Fibroblast of peridontal ligament (primary cell): Measurements from ENCODE around the gene ACOT11.
"Not testable (repeated sequence)": the region's sequence is repeated elsewhere in the genome, so short reads cannot be mapped to it uniquely, and the experiment has no call there.

ENCODE experiments used
- DNase-seq: peaks from one replicate; pipeline ENCODE4 v3.0.0-alpha.2; 2010; ENCODE audit errors: extremely low read depth

The ACOT11 gene

DNA sequence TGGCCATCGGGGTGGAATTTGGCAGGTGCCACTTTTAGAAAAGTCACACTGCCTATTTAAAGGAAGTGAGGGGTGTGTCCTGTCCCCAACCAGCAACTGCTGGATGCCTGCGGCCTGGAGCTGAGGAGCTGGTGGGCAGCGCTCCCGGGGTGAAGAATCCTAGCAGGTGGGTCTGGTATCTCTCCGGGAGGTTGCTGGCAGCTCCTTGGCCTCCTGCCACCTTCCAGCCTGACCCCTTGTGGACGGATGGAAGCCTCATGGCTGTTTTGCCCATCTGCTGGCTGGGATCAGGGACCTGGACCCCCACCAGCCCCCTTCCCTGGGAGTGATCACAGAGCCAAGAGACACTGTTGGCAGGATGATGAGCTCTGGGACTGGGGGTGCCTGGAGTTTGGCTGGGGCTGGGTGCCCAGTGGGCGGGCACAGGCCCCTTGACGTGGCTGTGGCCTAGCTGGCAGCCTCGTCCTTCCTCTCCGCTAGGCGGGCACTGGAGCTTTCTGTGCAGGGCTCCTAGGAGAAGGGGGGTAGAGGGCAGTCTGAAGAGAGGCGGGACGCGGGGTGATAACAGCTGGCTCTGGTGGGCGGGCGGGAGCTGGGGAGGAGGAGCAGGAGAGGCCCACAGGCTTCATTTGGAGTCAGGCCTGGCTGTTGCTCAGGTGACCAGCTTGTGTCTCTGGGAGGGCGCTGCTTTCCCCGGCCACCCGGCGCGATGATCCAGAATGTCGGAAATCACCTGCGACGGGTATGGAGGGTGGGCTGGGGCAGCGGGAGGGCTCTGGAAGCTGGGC lies at the start of gene ACOT11:
TSS of gene ACOT11 (plus strand) at position 628 of the 788 bp plus-strand sequence. CDS start at position 710, 82 bp downstream.
- peak; percentile 68 for DNase-seq

DNA sequence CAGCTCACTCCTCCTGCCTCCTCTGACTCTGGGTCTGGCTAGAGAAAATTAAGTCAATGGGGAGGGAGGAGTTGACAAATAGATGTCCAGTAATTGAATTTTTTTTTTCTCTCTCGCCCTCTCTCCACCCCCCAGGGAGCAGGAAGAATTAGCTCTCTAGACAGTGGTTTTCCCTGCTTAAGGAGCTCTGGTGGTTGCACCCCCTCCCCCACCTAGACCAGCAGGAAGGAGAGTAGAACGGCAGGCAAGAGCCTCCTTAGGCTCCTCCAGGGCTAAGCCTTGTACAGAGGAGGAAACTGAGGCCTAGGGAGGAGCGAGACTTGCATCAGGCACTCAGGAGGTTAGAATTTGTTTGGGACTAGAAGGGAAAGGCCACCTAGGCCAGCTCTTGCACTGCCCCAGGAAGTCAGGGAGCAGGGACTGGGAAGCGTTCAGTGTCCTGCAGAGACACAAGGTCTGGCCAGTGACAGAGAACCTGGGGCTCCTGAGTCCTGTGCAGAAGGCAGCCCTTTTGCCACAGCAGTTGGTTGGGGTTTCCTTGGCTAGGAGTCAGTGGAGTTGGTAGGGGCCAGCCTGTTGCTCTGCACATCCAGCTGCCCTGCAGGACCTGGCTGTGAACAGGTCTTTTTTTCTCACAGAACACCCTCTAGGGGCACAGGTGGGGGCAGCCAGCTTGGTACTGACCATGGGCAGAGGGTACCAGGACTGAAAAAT lies 49.5 kb upstream of the ACOT11 start:
- no peak for DNase-seq

DNA sequence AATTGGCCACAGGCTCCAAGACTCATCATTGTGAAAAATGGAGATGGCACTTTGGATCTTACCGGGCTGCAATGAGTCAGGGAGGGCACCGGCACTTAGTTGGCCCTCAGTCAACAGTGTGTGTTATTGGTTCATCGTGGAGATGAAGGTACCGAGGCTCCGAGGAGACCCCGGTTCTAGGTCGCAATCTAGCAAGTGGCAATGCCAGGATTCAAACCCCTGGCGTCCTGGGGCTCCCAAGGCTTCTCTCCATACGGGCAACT lies 49.0 kb upstream of the ACOT11 start:
- no peak for DNase-seq

DNA sequence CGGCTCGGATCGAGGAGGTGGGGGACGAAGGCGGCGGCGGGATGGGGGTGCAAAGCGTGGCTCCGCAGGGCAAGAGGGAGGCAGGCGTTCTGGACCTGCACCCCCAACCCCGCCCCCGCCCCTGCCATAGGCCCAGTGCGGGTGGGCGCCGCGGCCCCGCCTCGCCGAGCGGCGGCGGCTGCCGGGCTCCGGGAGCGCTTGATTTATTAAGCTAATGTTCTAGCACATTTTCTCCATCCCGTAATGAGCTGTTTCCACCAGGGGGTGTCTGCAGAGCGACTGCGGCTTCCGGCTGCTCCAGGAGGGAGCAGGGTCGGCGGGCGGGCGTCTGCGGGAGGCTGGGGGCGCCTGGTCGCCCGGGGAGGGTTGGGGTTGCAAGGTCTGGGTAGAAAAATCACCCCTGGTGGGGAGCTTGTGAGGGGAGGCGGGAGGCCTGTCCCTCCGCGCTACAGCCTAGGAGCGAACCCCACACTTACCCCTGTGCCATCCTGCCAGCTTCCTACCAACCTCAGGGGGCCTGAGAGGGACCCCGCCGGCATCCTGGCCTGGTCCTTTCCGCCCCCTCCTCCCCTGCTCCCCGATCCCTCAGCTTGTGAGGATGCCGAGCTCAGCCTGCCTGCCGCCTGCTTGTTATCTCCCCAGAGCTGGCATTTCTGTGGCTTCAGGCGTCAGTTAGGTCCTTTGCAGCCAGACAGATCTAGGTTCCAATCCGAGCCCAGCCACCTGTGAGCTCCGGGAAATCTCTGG lies 48.5 kb upstream of the ACOT11 start:
- peak; percentile 18 for DNase-seq

DNA sequence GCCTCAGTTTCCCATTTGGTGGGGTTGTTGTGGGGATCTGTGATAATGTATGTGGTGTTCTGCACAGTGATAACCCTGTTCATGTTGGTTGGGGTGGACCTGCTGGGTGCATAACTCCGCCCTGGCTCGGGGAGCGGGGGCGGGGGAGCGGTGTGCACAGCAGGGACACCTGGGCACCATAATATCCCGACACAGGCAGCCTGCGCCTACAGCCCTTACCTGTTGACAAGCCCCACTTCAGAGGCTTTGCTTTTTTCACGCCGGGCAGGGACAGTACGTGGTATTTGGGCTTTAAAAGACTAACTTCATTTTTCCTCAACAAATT lies 48.0 kb upstream of the ACOT11 start:
- no peak for DNase-seq

DNA sequence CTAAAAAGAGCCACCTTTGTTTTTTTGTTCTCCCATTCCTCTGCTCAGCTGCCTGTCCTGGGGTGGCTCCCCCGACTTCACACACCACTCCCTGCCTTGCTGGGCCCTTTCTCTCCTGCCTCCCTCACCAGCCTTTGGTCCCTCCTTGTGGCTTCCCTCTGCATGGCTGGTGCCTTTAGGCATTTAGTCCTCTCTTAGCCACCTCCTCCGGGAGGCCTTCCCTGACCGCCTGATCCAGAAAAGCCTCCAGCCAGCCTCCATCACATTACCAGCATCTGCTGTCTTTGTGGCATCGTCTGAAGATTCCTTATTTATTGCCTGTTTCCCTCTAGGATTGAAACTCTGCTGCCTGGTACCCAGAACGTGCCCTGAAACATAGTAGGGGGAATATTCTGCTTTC lies 46.2 kb upstream of the ACOT11 start:
- no peak for DNase-seq

DNA sequence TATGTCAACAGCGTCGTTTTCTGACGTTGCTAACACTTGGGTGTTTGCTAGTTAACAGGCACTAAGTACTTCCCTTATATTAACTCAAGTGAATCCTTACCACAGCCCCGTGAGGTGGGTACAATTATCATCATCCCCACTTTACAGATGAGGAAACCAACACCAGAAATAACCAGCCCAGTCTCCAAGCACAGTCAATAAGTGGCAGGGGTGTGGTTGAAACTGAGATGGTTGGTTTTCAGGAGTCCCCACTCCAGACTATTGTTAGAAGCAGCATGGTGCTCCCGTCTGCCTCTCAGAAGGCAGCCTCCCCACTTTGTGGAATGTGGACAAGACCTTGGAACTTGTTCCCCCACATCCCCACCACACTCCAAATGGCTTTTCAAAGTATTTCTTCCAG lies 45.7 kb upstream of the ACOT11 start:
- DNase-seq, result no peak

DNA sequence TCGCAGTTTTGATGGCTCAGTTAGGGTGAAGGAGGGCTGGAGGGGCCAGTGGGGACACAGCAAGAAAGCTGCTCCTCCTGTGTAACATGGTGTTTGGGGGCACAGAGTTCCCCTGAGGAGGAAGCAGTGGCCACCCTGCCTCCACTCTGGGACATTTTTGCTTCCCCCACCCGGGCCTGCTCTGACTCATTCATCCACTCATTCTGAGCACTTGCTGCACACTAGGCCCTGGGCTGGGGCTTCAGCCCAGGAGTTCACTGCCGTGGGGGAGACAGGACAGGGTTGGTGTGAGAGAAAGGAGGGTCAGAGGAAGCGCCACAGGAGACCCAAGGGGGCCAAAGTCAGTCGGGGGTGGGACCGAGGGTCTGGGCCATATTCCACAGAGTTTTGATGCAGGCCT lies 41.4 kb upstream of the ACOT11 start:
- DNase-seq, result no peak

DNA sequence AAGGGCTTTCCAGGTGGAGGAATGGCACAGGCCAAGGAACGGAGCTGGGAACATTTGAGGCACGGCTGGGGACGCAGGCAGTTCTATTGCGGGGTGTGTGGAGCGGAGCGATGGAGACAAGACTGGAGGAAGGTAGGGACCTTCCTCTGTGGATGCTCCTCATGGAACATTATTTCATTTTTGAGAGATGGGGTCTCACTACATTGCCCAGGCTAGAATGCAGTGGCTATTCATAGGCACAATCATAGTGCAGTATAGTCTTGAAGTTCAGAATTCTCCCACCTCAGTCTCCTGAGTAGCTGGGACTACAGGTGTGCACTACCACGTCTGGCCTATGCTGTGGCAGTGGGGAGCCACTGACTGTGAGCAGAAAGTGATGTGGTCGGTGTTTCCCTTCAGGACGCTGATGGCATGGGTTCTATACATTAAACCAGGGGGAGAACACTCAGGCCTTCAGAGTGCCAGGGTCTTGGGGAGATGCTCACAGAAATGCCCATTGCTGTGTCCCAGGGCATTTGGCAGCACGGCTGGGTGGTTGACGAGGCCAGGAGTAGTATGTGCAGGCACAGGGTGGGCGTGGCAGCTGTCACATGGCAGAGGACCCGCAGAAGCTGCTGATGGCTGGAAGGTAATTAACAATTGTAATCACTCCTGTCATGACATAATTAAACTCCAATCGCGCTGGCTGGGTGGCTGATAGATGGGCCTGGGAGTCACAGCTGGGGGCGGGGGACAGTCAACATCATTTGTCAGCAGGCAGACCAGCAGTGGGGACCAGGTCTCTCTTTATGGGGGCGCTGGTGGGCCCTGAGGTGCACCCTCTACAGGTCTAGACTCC lies 40.8 kb upstream of the ACOT11 start:
- no peak for DNase-seq

DNA sequence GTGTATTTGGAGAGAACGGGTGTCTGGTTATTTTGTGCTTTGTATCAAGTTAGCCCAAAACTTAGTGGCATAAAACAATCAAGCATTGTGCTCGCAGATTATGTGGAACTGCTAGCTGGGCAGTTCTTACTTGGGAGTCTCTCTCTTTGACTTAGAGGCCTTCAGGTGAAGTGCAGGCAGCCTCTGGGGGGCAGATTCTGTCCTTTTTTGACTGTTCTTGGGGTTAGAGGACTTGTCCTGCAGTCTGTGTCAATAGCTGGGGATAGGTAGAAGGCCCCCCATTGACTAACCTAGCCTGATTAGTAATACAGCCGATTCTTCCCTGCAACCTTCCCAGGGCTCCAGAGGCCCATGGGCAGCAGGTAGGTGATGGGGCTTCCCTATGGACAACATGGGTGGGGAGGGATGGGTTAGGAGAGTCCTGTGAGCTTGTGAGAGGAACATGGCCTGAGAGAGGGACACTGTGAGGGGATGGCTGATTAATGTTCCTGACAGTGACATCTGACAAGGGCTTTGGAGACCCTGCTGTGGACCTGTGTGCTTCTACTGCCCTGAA lies 37.2 kb upstream of the ACOT11 start:
- DNase-seq, result no peak

DNA sequence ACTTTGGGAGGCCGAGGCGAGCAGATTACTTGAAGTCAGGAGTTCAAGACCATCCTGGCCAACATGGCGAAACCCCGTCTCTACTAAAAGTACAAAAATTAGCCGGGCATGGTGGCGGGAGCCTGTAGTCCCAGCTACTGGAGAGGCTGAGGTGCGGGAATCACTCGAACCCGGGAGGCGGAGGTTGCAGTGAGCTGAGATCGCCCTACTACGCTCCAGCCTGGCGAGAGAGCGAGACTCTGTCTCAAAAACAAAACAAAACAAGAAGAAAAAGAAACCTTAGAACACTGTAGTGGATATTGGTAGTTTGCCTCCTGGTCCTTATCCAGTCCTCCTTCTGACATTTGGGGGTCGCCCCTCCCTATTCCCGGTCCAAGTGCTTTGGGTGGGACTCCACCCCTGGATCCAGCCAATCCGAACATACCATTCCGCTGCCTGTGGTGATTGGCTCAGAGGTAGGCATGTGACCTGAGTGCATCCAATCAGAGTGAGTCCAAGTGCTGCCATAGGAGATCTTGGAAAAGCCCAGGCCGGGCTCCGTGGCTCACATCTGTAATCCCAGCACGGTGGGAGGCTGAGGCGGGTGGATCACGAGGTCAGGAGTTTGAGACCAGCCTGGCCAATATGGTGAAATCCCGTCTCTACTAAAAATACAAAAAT lies 34.0 kb upstream of the ACOT11 start:
- not testable (repeated sequence) for DNase-seq

DNA sequence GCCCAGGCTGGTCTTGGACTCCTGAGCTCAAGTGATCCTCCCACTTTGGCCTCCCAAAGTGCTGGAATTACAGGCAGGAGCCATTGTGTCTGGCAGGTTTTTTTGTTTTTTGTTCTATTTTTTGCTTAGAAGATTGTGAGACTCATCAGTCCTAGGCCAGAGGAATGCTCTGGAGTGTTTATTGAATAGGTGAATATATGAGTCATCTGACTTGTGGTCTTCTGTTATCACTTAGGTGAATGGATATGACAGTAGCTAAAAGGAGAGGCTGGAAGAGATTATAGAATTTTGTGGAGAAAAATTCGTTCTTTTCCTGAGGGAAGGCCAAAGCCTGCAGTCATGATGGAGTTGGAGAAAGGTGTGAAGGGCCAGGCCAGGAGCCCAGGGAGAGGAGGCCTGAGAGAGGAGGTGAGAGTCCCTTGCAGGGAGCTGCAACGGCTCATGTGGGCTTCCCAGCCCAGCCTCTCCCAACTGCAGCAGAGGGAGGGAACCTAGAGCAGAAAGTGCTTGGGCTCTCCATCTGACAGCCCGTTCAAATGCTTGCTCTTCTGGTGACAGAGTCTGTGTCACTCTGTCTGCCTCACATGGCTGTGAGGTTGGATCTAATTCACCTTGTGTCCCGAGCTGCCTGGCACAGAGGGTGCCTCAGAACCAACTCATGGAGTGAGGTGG lies 31.6 kb upstream of the ACOT11 start:
- no peak for DNase-seq

DNA sequence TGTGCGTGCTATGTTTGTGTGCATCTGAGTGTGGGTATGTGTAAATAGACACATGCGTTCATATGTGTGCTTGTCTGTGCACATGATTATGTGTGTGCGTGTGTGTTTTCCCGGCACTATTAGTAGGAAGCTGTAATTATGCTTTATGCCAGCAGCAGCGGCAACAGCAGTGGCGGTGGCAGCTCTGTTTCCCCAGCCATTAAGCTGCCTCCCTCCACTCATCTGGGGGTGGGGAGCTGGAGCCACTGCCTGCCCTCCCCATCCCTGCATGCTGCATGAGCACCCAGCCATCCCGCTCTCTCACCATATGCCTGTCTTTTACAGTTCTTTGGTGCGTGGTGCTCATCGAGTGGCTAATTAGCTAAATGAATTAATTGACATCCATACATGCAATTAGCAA lies 30.5 kb upstream of the ACOT11 start:
- no peak for DNase-seq

DNA sequence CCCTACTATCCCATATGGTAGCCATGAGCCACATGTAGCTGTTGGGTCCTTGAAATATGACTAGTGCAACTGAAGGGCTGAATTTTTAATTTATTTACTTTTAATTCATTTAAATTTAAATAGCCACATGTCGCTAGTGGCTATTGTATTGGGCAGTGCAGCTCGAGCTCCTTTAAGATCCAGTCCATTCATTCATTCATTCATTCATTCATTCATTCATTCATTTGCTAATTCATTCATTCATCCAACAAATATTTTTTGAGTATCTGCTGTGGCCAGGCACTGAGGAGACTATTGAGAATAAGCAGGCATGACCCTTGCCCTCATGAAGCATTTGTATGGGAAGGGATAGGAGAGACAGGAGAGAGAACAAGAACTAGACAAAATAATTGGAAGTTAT lies 29.5 kb upstream of the ACOT11 start:
- no peak for DNase-seq

DNA sequence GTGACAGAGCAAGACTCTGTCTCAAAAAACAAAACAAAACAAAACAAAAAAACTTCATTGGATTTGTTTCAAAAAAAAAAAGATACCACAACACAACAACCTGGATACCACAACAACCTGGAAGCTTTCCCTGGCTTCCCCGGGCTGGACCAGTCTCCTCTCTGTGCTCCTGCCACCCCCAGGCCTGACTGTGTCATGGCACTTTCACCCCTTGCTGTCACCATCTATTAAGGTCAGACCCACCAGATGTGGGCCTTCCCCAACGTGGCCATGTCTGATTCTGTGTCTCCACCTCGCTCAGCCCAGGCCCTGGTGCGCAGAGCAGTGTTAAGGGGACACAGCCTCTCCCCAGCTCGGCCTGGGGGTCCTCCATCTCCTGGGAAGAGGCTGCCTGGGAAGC lies 28.3 kb upstream of the ACOT11 start:
- no peak for DNase-seq

DNA sequence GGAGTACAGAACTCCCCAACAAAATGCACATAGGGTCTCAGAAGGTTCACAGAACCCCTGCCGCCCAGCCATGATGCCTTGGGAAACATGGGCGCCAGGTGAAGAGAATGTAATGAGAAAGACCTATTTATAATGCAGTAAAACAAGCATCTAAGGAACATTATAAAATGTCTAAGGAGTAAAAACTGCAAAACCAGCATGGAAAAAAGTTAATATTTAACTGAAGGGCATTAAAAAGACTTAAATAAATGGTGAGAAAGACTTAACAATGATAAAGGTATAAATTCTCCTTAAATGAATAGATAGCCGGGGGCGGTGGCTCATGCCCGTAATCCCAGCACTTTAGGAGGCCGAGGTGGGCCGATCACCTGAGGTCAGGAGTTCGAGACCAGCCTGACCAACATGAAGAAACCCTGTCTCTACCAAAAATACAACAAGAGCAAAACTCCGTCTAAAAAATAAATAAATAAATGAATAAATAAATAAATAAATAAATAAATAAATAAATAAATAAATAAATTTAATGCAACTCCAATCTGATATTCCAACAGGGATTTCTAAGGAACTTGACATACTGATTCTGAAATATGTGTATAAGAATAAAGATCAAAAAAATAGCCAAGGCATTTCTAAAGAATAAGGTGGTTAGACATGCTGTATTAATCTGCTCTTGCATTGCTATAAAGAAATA lies 27.3 kb upstream of the ACOT11 start:
- no peak for DNase-seq

DNA sequence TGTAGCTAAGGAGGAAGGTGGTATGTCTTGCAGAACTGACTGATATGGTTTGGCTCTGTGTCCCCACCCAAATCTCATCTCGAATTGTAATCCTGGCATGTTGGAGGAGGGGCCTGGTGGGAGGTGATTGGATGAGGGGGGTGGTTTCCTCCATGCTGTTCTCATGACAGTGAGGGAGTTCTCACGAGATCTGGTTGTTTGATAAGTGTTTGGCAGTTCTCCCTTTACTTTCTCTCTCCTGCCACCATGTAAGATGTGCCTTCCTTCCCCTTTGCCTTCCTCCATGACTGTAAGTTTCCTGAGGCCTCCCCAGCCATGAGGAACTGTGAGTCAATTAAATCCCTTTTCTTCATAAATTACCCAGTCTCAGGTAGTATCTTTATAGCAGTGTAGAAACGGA lies 21.5 kb upstream of the ACOT11 start:
- DNase-seq, result not testable (repeated sequence)

DNA sequence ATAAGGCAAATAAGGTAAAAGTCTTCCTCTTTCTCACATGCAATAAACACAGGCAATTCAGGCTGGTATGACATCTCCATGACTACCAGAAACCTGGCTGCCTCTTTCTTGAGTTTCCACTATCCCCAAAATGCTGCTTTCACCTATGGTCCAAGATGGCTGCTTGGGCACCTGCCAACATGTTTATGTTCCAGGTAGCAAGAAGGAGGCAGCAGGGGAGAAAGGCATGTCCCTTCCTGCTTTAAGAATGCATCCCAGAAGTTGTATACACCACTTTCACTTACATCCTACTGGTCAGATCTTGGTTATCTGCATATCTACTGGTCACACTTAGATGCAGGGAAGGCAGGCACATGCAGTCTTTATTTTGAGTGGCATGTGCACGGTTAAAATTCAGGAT lies 19.4 kb upstream of the ACOT11 start:
- DNase-seq, result no peak

DNA sequence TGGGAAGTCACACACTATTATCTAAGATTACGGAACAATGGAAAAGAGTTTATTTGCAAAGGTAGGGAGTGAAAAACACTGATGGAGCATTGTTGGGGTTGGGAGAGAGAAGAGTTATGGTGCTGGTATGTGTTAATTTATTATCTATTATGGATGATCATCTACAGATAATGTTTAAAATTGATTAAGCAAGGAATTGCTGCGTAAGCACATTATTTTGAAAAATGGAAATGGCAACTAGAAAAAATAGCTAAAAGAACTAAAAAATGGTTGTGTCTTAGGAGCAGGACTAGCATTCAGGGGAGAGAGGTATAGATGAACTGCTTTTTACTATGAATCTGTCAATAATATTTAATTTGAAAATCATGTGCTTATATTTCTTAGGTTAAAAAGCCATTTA lies 16.0 kb upstream of the ACOT11 start:
- no peak for DNase-seq

DNA sequence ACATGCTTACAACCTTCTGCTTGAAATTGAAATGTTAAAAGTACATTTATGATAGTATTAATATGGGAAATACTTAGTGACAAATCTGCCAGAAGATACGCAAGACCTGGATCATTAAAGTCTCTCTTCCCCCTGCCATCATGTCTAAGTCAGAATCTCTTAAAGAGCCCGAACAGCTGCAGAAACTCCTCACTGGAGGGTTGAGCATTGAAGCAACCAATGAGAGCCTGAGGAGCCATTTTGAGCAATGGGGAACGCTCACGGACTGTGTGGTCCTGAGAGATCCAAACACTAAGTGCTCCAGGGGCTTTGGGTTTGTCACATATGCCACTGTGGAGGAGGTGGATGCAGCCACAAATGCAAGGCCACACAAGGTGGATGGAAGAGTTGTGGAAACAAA lies 11.4 kb upstream of the ACOT11 start:
- not testable (repeated sequence) for DNase-seq
